Left lung (tissue), 10 donors: ENCODE data around the gene KLHL18. TPM values are rescaled to one million over a fixed set of nuclear protein-coding genes. Genes with fewer than 3 reads are reported as not detected.
A peak's percentile ranks its signal among the peaks of the same experiment; 100 is the strongest.

Source experiments
- ATAC-seq: fragments of 200-7000 bp; cut with Tn5 transposase; one replicate; pipeline ENCODE4 v1.9.1; 2020; ENCODE audit warnings: moderate library complexity
- DNase-seq, 4 donors: peaks; one replicate each; pipeline ENCODE4 v3.0.0-alpha.2; 2013 to 2020
- H3K27ac ChIP-seq, 2 donors: fragments of 200-600 bp; sonication (generic) in 1 of 2; one replicate each; pipeline versions ENCODE4 v1.5.0 to v1.8.0; 2020 to 2021
- H3K27me3 ChIP-seq, 2 donors: fragments of 200-600 bp; sonication (generic) in 1 of 2; one replicate each; pipeline versions ENCODE4 v1.5.0 to v1.8.0; 2020 to 2021
- H3K36me3 ChIP-seq, 2 donors: fragments of 200-600 bp; sonication (generic) in 1 of 2; one replicate each; pipeline versions ENCODE4 v1.5.0 to v1.8.0; 2020 to 2021
- H3K4me1 ChIP-seq, 2 donors: fragments of 200-600 bp; one replicate each; pipeline ENCODE4 v1.8.0; 2021
- H3K4me3 ChIP-seq, 2 donors: fragments of 200-600 bp; sonication (generic) in 1 of 2; one replicate each; pipeline versions ENCODE4 v1.5.0 to v1.8.0; 2020 to 2021; ENCODE audit warnings: mild to moderate bottlenecking in 1 of 2
- H3K9me3 ChIP-seq, 2 donors: fragments of 200-600 bp; sonication (generic) in 1 of 2; one replicate each; pipeline versions ENCODE4 v1.5.0 to v1.8.0; 2020 to 2021
- intact Hi-C, 2 donors: fragments of 100-400 bp; cut with DNase I; formaldehyde crosslinking; loops; one replicate each; pipeline versions ENCODE4 v1.11.2 to v1.14.2; 2022
- polyA plus RNA-seq, 6 donors: library from polyadenylated mRNA; unstranded; fragments of 120-200 nt; gene quantifications; one replicate each; pipeline ENCODE4 v1.2.1, GENCODE V29; 2013; ENCODE audit not compliant: insufficient read length in 6 of 6
- total RNA-seq, 2 donors: library from RNA; stranded (reverse); fragmentation: NEBNext Ultra II Directional; extraction: Animal tissue kit (Norgen Biotek cat#: 25700); gene quantifications; one replicate each; pipeline ENCODE4 v1.2.1, GENCODE V29; 2021
- TF ChIP-seq, protein P1 (sequence below), 2 donors: fragments of 200-600 bp; sonication (generic) in 1 of 2; IDR thresholded peaks; one replicate each; pipeline versions ENCODE4 v1.5.0 to v1.8.0; 2021; ENCODE audit warnings: antibody characterized with exemption in 2 of 2
- donor health status: DM: no; HTN: yes; CAD: no.
- donor health status: DM: no; HTN: no; CAD: no.

Gene KLHL18
- total and polyA plus RNA-seq, 8 donors: 11.9 to 29.5 (median 13.7) TPM

DNA sequence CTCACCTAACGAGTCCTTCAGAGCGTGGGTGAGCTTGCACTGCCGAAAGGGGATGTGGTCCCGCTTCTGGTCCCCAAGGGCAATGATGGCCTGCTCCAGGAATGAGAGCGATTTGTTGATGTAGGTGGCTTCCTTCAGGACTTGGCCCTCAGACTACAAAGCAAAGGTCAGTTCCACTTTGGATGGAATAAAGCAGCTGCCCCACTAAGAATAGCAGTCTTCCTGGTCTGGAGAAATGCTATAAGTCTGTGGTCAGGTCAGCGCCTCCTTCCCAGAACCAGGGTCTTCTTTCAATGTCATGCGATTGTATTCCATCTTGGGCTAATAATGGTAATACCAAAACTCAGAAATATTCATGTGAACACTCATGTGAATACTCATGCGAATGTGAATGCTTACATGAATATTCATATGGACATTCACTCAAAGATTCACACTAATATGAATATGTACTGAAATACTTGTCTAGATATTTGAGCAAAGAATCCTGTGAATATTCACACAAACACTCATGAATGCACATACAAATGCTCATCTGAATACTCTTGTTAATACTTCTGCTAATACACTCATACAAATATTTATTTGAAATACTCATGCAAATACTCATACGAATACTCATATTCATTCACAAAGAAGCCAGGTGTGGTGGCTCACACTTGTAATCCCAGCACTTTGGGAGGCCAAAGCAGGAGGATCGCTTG, 16.9 kb upstream of the KLHL18 start:
- no peaks in the 10 kb centered on the region for H3K9me3 ChIP-seq
- peaks cover 7 to 14% of the 10 kb centered on the region in 2 donors for H3K4me1 ChIP-seq
- no peak for ATAC-seq
- no peak overlapping the region for H3K4me3 ChIP-seq
- no peaks in the 10 kb centered on the region for H3K27me3 ChIP-seq
- no peak overlapping the region for H3K27ac ChIP-seq
- intact Hi-C loops: no loop called here
- no peaks in the 10 kb centered on the region for H3K36me3 ChIP-seq
- TF ChIP-seq, protein P1, sequence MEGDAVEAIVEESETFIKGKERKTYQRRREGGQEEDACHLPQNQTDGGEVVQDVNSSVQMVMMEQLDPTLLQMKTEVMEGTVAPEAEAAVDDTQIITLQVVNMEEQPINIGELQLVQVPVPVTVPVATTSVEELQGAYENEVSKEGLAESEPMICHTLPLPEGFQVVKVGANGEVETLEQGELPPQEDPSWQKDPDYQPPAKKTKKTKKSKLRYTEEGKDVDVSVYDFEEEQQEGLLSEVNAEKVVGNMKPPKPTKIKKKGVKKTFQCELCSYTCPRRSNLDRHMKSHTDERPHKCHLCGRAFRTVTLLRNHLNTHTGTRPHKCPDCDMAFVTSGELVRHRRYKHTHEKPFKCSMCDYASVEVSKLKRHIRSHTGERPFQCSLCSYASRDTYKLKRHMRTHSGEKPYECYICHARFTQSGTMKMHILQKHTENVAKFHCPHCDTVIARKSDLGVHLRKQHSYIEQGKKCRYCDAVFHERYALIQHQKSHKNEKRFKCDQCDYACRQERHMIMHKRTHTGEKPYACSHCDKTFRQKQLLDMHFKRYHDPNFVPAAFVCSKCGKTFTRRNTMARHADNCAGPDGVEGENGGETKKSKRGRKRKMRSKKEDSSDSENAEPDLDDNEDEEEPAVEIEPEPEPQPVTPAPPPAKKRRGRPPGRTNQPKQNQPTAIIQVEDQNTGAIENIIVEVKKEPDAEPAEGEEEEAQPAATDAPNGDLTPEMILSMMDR (IDR thresholded peaks at IDR 0.05): no peak
- no peak for DNase-seq

DNA sequence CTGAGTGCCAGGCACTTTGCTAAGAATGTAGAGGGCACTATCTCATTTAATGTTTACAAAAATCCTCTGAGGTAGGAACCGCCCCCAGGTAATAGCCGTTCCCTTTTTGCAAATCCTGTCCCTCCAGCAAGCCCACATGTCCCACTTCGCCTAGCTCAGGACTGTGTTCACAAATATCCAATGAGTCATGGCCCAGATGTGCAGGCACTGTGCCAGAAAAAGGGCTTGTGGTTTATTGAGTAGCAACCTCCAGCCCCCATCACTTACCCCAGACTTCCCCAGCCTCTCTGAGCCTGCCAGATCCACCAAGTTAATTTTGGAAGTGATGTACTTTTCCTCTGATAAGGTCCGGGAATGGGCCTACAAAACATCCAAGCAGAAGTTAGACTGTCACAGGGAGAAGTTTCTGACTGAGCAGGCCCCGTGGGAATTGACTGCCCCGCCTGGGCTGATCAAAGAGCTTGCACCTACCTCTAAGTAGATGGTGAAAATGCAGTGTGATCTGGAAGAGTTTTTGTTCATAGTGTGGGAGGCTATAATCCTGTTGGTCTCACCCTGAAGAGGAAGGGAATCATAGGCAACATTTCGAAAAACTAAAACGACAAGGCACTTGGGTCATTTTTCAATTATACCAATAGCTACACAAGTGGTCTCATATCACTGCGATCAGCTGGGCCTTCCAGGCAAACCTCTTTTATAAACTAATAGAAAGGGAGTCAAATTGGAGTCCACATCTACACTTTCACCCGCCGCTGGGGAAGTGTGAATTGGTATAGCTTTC, 15.8 kb upstream of the KLHL18 start:
- TF ChIP-seq, protein P1 (IDR thresholded peaks at IDR 0.05): no peak
- ATAC-seq: peak; percentile 78
- peak in 2 of 4 donors; percentile 29 to 70 for DNase-seq

DNA sequence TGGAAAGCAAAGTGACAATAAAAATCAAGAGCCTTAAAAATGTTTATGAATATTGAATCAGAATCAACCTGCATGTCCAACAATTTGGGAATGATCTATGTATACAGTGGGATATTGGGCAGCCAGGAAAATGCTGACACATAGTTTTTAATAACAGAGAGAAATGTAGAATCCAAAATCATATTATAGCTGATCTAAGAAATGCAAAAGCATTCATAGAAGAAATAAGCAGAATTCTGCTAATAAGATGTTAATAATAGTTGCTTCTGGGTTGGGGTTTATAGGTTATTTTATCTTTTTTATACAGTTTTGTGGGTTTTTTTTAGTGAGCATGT, 15.3 kb upstream of the KLHL18 start:
- DNase-seq (no peak), ATAC-seq (no peak)
- Histone ChIP-seq H3K27me3 (no peaks in the 10 kb centered on the region), H3K4me3 (no peak overlapping the region), H3K36me3 (no peaks in the 10 kb centered on the region), H3K4me1 (peaks cover 7 to 14% of the 10 kb centered on the region in 2 donors), H3K9me3 (no peaks in the 10 kb centered on the region), H3K27ac (no peak overlapping the region)
- TF ChIP-seq, protein P1 (IDR thresholded peaks at IDR 0.05): no peak
- intact Hi-C loops: no loop called here

More for the DNA sequence above, 15.8 kb upstream of the KLHL18 start:
- Histone ChIP-seq H3K9me3 (no peaks in the 10 kb centered on the region), H3K4me1 (peaks cover 7 to 14% of the 10 kb centered on the region in 2 donors), H3K4me3 (no peak overlapping the region), H3K27me3 (no peaks in the 10 kb centered on the region), H3K27ac (no peak overlapping the region), H3K36me3 (no peaks in the 10 kb centered on the region)
- intact Hi-C loops: no loop called here

DNA sequence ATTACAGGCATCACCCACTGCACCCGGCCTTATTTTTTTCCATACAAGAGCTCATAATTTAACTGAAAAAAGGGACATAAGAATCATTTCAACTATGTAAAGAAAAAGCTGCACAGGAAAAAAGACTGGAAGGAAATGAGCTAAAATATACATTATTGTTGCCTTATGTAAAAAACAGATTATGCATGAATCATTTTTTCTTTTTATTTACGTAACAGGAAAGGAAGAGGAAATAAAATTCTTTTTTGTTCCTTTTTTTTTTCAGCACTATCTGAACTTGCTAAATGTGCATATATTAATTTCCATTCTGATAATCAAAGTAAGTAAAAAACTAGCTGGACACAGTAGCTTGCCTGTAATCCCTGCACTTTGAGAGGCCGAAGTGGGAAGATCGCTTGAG, 12.2 kb upstream of the KLHL18 start:
- Histone ChIP-seq H3K4me3 (no peak overlapping the region), H3K4me1 (peaks cover 7 to 14% of the 10 kb centered on the region in 2 donors), H3K36me3 (peaks cover 0 to 4% of the 10 kb centered on the region in 2 donors), H3K27me3 (no peaks in the 10 kb centered on the region), H3K27ac (no peak overlapping the region), H3K9me3 (no peaks in the 10 kb centered on the region)
- intact Hi-C loops: no loop called here
- no peak for DNase-seq
- TF ChIP-seq, protein P1 (IDR thresholded peaks at IDR 0.05): no peak
- no peak for ATAC-seq

DNA sequence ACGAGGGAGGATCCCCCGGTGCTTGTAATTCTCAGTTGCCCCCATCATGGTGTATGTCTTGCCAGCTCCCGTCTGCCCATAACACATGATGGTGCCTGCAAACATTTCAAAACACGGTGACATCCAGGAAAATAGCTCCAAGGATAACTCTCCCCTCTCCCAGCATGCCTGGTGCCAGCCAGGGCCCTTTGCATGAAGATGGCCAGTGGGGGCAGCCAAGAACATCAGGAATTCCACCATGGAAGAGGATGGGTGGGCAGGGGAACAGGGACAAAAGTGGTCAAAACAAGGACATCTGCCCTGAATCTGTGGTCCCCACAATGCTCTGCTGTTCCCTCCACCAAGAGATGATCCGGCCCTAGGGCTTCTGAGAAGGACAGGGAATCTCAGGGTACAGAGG, 9.2 kb upstream of the KLHL18 start:
- no peak for DNase-seq
- Histone ChIP-seq H3K27me3 (no peaks in the 10 kb centered on the region), H3K36me3 (peaks cover 0 to 4% of the 10 kb centered on the region in 2 donors), H3K27ac (no peak overlapping the region), H3K4me3 (no peak overlapping the region), H3K9me3 (no peaks in the 10 kb centered on the region), H3K4me1 (peaks cover 0 to 4% of the 10 kb centered on the region in 2 donors)
- ATAC-seq: no peak
- TF ChIP-seq, protein P1 (IDR thresholded peaks at IDR 0.05): no peak
- intact Hi-C loops: no loop called here
